ENCODE data around the gene MLC1. TPM values are rescaled to one million over a fixed set of nuclear protein-coding genes. Genes with fewer than 3 reads are reported as not detected.

Gene MLC1
- total and polyA plus RNA-seq, 8 donors = not detected

DNA sequence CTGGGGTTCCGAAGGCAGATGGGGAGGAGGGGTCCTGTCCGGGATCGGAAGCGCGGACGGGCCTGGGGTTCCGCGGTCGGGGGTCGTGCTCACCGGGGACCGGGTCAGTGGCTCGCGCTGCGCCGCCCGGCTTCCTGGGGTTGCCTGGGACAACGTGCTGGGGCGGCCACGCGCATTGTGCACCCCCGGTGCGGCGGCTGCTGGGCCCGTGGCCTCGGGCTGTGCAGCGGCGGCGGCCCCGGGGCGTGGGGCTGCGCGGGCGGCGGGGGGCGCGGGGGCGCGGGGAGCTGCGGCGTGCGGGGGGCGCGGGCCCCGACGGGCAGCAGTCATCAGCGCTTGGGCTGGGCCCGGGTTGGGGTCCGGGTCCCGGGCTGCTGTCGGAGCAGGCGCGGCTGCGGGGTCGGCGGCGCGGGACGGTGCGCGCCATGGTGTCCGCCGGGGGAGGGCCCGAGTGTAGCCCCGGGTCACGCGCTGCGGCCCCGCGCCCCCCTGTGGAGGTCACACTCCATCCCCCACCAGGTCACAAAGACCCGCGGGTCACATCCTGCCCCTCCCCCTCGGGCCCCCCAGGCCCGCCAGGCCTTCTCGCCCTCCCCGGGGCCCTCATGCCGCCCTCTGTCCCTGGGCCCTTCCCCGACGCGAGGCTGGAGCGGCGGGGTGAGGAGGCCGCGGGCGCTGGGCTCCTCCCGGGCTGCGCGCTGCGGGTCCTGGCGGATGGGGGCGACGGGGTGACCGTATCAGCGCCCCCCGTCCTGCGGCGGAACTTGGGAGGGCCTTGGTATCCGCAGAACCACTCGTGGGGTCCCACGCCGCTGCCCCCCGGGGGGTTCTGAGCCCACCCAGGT lies 26.9 kb downstream of the MLC1 start, which contains the start of gene TTLL8:
Gene TTLL8, minus strand, starts transcription at position 238 of the 845 bp plus-strand sequence.
- Histone ChIP-seq H3K27me3 (peaks cover 8 to 80% (median 31%) of the 10 kb centered on the region in 3 donors), H3K4me3 (peak within 1 kb of the TSS in 2 of 4 donors; percentile 25 to 38), H3K27ac (no peak within 1 kb of the TSS), H3K9me3 (peaks cover 0 to 12% (median 9%) of the 10 kb centered on the region in 4 donors), H3K4me1 (peaks cover 7 to 21% (median 17%) of the 10 kb centered on the region in 4 donors), H3K36me3 (no peaks in the 10 kb centered on the region)
- intact Hi-C loops (cut with DNase I; ENCODE audit: low total_unique reads) = no loop called here
- TF ChIP-seq, protein P1, sequence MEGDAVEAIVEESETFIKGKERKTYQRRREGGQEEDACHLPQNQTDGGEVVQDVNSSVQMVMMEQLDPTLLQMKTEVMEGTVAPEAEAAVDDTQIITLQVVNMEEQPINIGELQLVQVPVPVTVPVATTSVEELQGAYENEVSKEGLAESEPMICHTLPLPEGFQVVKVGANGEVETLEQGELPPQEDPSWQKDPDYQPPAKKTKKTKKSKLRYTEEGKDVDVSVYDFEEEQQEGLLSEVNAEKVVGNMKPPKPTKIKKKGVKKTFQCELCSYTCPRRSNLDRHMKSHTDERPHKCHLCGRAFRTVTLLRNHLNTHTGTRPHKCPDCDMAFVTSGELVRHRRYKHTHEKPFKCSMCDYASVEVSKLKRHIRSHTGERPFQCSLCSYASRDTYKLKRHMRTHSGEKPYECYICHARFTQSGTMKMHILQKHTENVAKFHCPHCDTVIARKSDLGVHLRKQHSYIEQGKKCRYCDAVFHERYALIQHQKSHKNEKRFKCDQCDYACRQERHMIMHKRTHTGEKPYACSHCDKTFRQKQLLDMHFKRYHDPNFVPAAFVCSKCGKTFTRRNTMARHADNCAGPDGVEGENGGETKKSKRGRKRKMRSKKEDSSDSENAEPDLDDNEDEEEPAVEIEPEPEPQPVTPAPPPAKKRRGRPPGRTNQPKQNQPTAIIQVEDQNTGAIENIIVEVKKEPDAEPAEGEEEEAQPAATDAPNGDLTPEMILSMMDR (IDR thresholded peaks at IDR 0.05) = no peak
- no peak for TF ChIP-seq POLR2A (IDR thresholded peaks at IDR 0.05)
- TF ChIP-seq POLR2AphosphoS5 (IDR thresholded peaks at IDR 0.05) = no peak
- TF ChIP-seq EP300 (IDR thresholded peaks at IDR 0.05) = no peak
- DNase-seq = peak in 1 of 2 donors; percentile 39
- WGBS, 5 donors = 8 to 57% (median 15%) methylated on average over 17 to 101 of the region's 102 CpGs

DNA sequence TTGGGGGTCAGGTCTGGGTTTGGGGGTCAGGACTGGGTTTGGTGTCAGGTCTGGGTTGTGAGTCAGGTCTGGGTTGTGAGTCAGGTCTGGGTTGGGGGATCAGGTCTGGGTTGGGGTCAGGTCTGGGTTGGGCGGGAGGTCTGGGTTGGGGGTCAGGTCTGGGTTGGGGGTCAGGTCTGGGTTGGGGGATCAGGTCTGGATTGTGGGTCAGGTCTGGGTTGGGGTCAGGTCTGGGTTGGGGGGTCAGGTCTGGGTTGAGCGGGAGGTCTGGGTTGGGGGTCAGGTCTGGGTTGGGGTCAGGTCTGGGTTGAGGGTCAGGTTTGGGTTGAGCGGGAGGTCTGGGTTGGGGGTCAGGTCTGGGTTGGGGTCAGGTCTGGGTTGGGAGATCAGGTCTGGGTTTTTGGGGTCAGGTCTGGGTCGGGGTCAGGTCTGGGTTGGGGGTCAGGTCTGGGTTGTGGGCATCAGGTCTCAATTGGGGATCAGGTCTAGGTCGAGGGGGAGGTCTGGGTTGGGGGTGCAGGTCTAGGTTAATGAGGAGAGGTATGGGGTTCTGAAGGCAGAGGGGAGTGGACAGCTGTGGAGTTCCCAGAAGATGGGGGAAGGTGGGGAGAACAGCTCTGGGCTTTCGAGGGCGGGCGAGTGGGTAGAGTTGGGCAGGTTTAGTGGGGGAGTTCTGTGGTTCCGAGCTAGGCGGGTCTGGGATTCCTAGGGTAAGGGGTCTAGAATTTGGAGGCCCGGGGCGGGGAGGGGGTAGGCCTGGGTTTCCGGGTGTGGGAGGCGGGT lies 27.8 kb downstream of the MLC1 start:
- no peak for DNase-seq
- peaks cover 7 to 21% (median 17%) of the 10 kb centered on the region in 4 donors for H3K4me1 ChIP-seq
- TF ChIP-seq, protein P1 (IDR thresholded peaks at IDR 0.05) = no peak
- no peak for TF ChIP-seq POLR2AphosphoS5 (IDR thresholded peaks at IDR 0.05)
- TF ChIP-seq EP300 (IDR thresholded peaks at IDR 0.05) = no peak
- no peak for TF ChIP-seq POLR2A (IDR thresholded peaks at IDR 0.05)
- WGBS, 5 donors = 83 to 90% (median 87%) methylated on average over 12 to 14 of the region's 14 CpGs
- no peak overlapping the region for H3K27ac ChIP-seq
- peaks cover 8 to 75% (median 31%) of the 10 kb centered on the region in 3 donors for H3K27me3 ChIP-seq
- intact Hi-C loops (cut with DNase I; ENCODE audit: low total_unique reads) = no loop called here
- no peak overlapping the region for H3K4me3 ChIP-seq
- H3K9me3 ChIP-seq = peaks cover 0 to 19% (median 15%) of the 10 kb centered on the region in 4 donors
- H3K36me3 ChIP-seq = no peaks in the 10 kb centered on the region

DNA sequence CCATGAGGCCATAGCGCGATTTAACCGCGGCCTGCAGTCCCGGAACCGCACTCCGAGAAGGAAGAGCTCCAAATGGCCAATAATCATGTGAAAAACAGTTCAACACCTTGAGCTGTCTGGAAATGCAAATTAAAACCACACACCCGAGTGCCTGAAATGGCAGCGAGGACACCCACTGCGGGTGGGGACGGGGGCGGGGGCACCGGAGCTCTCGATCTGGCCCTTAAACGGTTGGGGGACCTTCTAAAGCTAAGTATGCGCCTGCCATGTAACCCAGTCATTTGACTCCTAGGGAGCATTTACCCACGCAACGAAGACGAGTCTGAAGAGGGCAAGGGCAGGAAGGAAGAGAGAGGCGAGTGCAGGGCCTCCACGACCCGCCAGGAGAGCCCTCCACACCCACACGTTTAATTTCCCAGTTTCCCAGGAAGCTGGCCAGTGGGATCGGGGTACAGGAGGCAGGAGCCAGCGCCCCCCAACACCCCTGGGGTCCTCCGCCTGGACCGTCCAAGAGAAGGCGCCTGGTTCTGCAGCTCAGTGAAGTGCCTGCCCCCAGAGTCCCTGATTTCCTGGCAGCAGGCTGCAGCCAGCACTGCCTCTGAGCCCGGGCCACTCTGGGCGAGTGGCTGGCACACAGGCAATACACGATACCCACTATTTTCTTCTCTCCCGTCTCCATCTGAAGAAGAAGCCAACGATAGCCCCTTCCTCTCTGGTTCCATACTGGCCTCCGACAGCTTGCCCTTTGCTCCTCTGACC lies 28.8 kb downstream of the MLC1 start:
- H3K9me3 ChIP-seq = peaks cover 0 to 26% (median 15%) of the 10 kb centered on the region in 4 donors
- DNase-seq = no peak
- no peak for TF ChIP-seq POLR2AphosphoS5 (IDR thresholded peaks at IDR 0.05)
- no peak for TF ChIP-seq EP300 (IDR thresholded peaks at IDR 0.05)
- no peak for TF ChIP-seq POLR2A (IDR thresholded peaks at IDR 0.05)
- TF ChIP-seq, protein P1 (IDR thresholded peaks at IDR 0.05) = no peak

More for the DNA sequence above, 28.8 kb downstream of the MLC1 start:
- intact Hi-C loops (cut with DNase I; ENCODE audit: low total_unique reads) = no loop called here
- Histone ChIP-seq H3K27ac (no peak overlapping the region), H3K27me3 (peaks cover 8 to 68% (median 31%) of the 10 kb centered on the region in 3 donors), H3K36me3 (no peaks in the 10 kb centered on the region), H3K4me1 (peaks cover 7 to 21% (median 17%) of the 10 kb centered on the region in 4 donors), H3K4me3 (no peak overlapping the region)
- WGBS, 5 donors = 70 to 80% (median 75%) methylated on average over 33 to 34 of the region's 34 CpGs

Measured in stomach (tissue), 9 donors.